OCI-LY3 (cell line): ENCODE results near the gene KRT84.

ENCODE experiments used
- H2AFZ ChIP-seq: fragments of 200-600, 300-600 bp; shearing (Covaris generic); 2 replicates; pipeline ENCODE4 v1.6.0; 2014; ENCODE audit warnings: antibody characterized with exemption, low read depth, low read length
- H3K27ac ChIP-seq: fragments of 200-600, 300-600 bp; sonication (generic); 2 replicates; pipeline ENCODE4 v1.5.1; 2014; ENCODE audit warnings: mild to moderate bottlenecking, low read length, moderate library complexity, mixed read lengths
- H3K27me3 ChIP-seq: fragments of 200-600, 300-600 bp; sonication (generic); 2 replicates; pipeline ENCODE4 v1.6.1; 2014; ENCODE audit warnings: low read depth, low read length, mixed read lengths
- H3K36me3 ChIP-seq: fragments of 200-600, 300-600 bp; sonication (generic); replicated peaks from 2 replicates; pipeline ENCODE3; 2014; ENCODE audit warnings: low read depth, low read length, mixed read lengths
- H3K4me1 ChIP-seq: fragments of 300-600, 200-600 bp; sonication (generic); 2 replicates; pipeline ENCODE4 v1.6.1; 2014; ENCODE audit warnings: low read length, mixed read lengths
- H3K4me2 ChIP-seq: fragments of 200-600, 300-600 bp; sonication (generic); 2 replicates; pipeline ENCODE4 v1.6.1; 2014; ENCODE audit warnings: low read length, mixed read lengths
- H3K4me3 ChIP-seq: fragments of 300-600, 200-600 bp; sonication (generic); 2 replicates; pipeline ENCODE4 v1.5.1; 2014; ENCODE audit warnings: antibody characterized with exemption, mild to moderate bottlenecking, low read length, moderate library complexity
- H3K79me2 ChIP-seq: fragments of 300-600, 200-600 bp; shearing (Covaris generic); 2 replicates; pipeline ENCODE4 v1.6.1; 2014; ENCODE audit warnings: mild to moderate bottlenecking, low read length, mixed read lengths
- H3K9ac ChIP-seq: fragments of 300-600, 200-600 bp; shearing (Covaris generic); 2 replicates; pipeline ENCODE4 v1.6.0; 2014; ENCODE audit warnings: mild to moderate bottlenecking, low read length, moderate library complexity
- H3K9me3 ChIP-seq: fragments of 200-600, 300-600 bp; shearing (Covaris generic); 2 replicates; pipeline ENCODE4 v1.6.1; 2014; ENCODE audit warnings: low read length, mixed read lengths; ENCODE audit not compliant: insufficient read depth
- H4K20me1 ChIP-seq: fragments of 200-600, 300-600 bp; sonication (generic); 2 replicates; pipeline ENCODE4 v1.6.1; 2016; ENCODE audit warnings: low read length, mixed read lengths; ENCODE audit not compliant: insufficient read depth
- CTCF ChIP-seq: fragments of 200-600, 300-600 bp; sonication (generic); IDR thresholded peaks from 2 replicates; pipeline ENCODE4 v1.5.1; 2014; ENCODE audit warnings: antibody characterized with exemption, low read length, low read depth
- EZH2phosphoT487 ChIP-seq: fragments of 200-600 bp; shearing (Covaris generic); IDR thresholded peaks from 2 replicates; pipeline ENCODE4 v1.6.1; 2018; ENCODE audit warnings: antibody characterized with exemption, mixed run types, low read depth

KRT84 gene

GRCh38 chr12:52332381-52332780 lies 53.1 kb downstream of the KRT84 start:
- Histone ChIP-seq H3K4me2 (no peak overlapping the region), H3K4me3 (no peak overlapping the region)
- TF ChIP-seq EZH2phosphoT487: no peak
- no peak for TF ChIP-seq CTCF

DNA sequence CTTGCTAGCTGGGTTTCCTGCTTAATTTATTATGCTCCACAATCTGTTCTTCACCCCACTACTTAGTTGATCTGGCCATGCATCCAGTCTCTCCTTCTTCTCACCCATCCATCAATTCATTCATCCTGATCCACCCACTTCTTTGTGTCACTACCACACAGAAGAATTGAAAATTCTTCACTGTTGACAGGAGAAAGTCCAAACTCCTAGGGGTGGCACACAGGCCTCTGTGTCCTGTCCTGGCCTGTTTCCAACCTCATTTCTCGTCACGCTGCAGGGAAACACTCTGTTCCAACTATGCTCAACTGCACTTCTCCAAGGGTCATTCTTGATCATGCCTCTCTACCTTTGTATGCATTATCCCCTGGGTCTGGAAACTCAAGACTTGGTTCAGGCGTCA lies 53.6 kb downstream of the KRT84 start:
- H3K27me3 ChIP-seq: peaks cover 17% of the 10 kb centered on the region; the same call in 1 of the 2 replicates
- no peaks in the 10 kb centered on the region for H3K36me3 ChIP-seq
- no peak overlapping the region for H3K4me2 ChIP-seq
- H3K27ac ChIP-seq: no peak overlapping the region
- H2AFZ ChIP-seq: no peak overlapping the region
- no peaks in the 10 kb centered on the region for H3K9me3 ChIP-seq
- H3K4me3 ChIP-seq: no peak overlapping the region
- no peaks in the 10 kb centered on the region for H3K79me2 ChIP-seq
- no peaks in the 10 kb centered on the region for H4K20me1 ChIP-seq
- H3K4me1 ChIP-seq: peaks cover 13% of the 10 kb centered on the region
- TF ChIP-seq EZH2phosphoT487 (no peak), CTCF (no peak)
- no peak overlapping the region for H3K9ac ChIP-seq

More at GRCh38 chr12:52332381-52332780, 53.1 kb downstream of the KRT84 start:
- Histone ChIP-seq H3K9ac (no peak overlapping the region), H3K36me3 (no peaks in the 10 kb centered on the region), H3K9me3 (no peaks in the 10 kb centered on the region), H3K79me2 (no peaks in the 10 kb centered on the region), H4K20me1 (no peaks in the 10 kb centered on the region), H3K4me1 (peaks cover 8% of the 10 kb centered on the region), H2AFZ (no peak overlapping the region), H3K27ac (no peak overlapping the region), H3K27me3 (peaks cover 22% of the 10 kb centered on the region; the same call in 1 of the 2 replicates)

DNA sequence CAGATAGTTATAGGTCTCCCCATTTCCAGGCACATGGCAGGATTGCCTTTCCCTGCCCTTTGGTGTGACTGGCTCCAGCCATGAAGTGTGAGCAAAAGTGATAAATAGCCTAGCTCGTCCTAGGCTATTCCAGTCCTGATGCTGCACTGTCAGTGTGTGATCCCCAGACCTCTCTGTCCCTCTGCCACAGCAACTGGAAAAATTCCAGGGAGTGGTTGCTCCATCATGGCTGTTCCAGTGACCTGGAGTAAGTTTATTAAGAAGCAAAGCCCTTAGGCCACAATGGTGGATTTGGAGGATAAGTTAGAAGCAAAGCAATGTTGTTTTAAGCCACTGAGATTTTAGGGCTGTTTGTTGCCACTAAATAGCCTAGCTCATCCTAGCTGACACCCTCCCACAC lies 54.4 kb downstream of the KRT84 start:
- H3K4me2 ChIP-seq: no peak overlapping the region
- no peak overlapping the region for H3K27ac ChIP-seq
- no peaks in the 10 kb centered on the region for H3K9me3 ChIP-seq
- no peak overlapping the region for H2AFZ ChIP-seq
- H3K9ac ChIP-seq: no peak overlapping the region
- H4K20me1 ChIP-seq: no peaks in the 10 kb centered on the region
- H3K79me2 ChIP-seq: no peaks in the 10 kb centered on the region
- peaks cover 16% of the 10 kb centered on the region; the same call in 1 of the 2 replicates for H3K27me3 ChIP-seq
- H3K36me3 ChIP-seq: no peaks in the 10 kb centered on the region
- TF ChIP-seq EZH2phosphoT487: no peak
- TF ChIP-seq CTCF: no peak
- H3K4me1 ChIP-seq: peaks cover 15% of the 10 kb centered on the region
- H3K4me3 ChIP-seq: no peak overlapping the region

GRCh38 chr12:52327830-52328500 lies 57.5 kb downstream of the KRT84 start:
- H3K4me3 ChIP-seq: peak overlapping the region; percentile 51
- H3K9me3 ChIP-seq: no peaks in the 10 kb centered on the region
- H3K36me3 ChIP-seq: no peaks in the 10 kb centered on the region
- no peaks in the 10 kb centered on the region for H4K20me1 ChIP-seq
- H3K9ac ChIP-seq: no peak overlapping the region
- H3K27ac ChIP-seq: no peak overlapping the region
- peaks cover 28% of the 10 kb centered on the region for H3K27me3 ChIP-seq
- peaks cover 15% of the 10 kb centered on the region for H3K4me1 ChIP-seq
- no peak overlapping the region for H2AFZ ChIP-seq
- H3K4me2 ChIP-seq: peak overlapping the region; percentile 74
- H3K79me2 ChIP-seq: no peaks in the 10 kb centered on the region
- no peak for TF ChIP-seq EZH2phosphoT487
- no peak for TF ChIP-seq CTCF
